Renal pelvis (tissue), 4 donors: Measurements from ENCODE around the gene TKTL2. TPM values are rescaled to one million over a fixed set of nuclear protein-coding genes. Genes with fewer than 3 reads are reported as not detected.
"Not testable (repeated sequence)": the region's sequence is repeated elsewhere in the genome, so short reads cannot be mapped to it uniquely, and the experiment has no call there.

Experiments used
- DNase-seq: peaks from one replicate; pipeline ENCODE4 v3.0.0-alpha.2; 2013
- polyA plus RNA-seq, 3 donors: library from polyadenylated mRNA; unstranded; fragments of 120-200 nt; gene quantifications; one replicate each; pipeline ENCODE4 v1.2.1, GENCODE V29; 2013; ENCODE audit not compliant: insufficient read length in 3 of 3

TKTL2 gene
- polyA plus RNA-seq, 3 donors, result 0.09 TPM; not detected in 2

DNA sequence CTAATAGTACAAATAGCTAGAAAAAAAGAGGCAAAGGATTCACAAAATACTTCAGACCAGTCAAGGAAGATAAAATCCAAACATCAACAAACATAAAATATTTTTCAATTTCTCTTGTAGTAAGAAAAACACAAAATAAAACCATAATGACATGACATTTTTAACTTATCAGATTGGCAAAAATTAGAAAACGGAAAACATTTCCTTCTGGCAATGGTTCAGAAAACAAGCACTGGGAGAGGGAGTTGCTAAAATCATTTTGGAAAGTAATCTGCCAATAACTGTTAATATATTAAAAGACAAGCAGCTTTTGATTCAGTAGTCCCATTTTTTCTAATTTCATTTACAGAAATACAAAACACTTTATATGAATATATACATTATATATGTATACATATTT lies 26.1 kb downstream of the TKTL2 start:
- DNase-seq, result no peak

- DNase-seq, result not testable (repeated sequence)
Observed at GRCh38 chr4:163447023-163447422, 26.5 kb downstream of the TKTL2 start.

DNA sequence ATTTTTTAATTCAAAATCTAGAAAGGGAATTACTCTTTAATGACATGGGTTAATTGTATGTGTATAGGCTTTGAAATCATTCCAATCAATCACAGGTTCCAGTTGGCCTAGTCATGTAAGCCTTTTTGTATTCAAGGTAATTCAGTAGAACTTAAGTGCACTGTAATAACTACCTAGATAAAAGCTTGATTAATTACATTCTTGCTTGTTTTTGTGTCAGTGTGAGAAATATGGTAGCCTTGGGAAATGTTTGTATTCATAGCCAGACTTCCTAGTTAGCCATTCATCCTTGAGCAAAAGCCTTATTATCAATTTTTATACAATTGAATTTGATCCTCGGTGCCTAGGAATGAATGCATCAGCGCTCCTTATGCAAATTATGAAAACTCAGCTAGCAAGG lies 33.5 kb downstream of the TKTL2 start:
- DNase-seq, result no peak

Other genes starting within 250 kb of the TKTL2 start
- 10 to 100 TPM; 16.0 to 21.2 (median 19.4) TPM for gene NPY1R, start 141.2 kb downstream of the TKTL2 start, polyA plus RNA-seq
- 1 to 10 TPM; 3.7 to 4.1 (median 3.9) TPM for gene NPY5R, start 129.9 kb downstream of the TKTL2 start, polyA plus RNA-seq
- 10 to 100 TPM; 30.2 to 36.9 (median 34.9) TPM for gene TMA16, start 20.9 kb upstream of the TKTL2 start, polyA plus RNA-seq